Left lung (tissue), 10 donors: ENCODE measurements around the gene PLXDC1. TPM values are rescaled to one million over a fixed set of nuclear protein-coding genes. Genes with fewer than 3 reads are reported as not detected.
A peak's percentile ranks its signal among the peaks of the same experiment; 100 is the strongest.

Experiments
- ATAC-seq: fragments of 200-7000 bp; cut with Tn5 transposase; one replicate; pipeline ENCODE4 v1.9.1; 2020; ENCODE audit warnings: moderate library complexity
- DNase-seq, 4 donors: peaks; one replicate each; pipeline ENCODE4 v3.0.0-alpha.2; 2013 to 2020
- H3K27ac ChIP-seq, 2 donors: fragments of 200-600 bp; sonication (generic) in 1 of 2; one replicate each; pipeline versions ENCODE4 v1.5.0 to v1.8.0; 2020 to 2021
- H3K27me3 ChIP-seq, 2 donors: fragments of 200-600 bp; sonication (generic) in 1 of 2; one replicate each; pipeline versions ENCODE4 v1.5.0 to v1.8.0; 2020 to 2021
- H3K36me3 ChIP-seq, 2 donors: fragments of 200-600 bp; sonication (generic) in 1 of 2; one replicate each; pipeline versions ENCODE4 v1.5.0 to v1.8.0; 2020 to 2021
- H3K4me1 ChIP-seq, 2 donors: fragments of 200-600 bp; one replicate each; pipeline ENCODE4 v1.8.0; 2021
- H3K4me3 ChIP-seq, 2 donors: fragments of 200-600 bp; sonication (generic) in 1 of 2; one replicate each; pipeline versions ENCODE4 v1.5.0 to v1.8.0; 2020 to 2021; ENCODE audit warnings: mild to moderate bottlenecking in 1 of 2
- H3K9me3 ChIP-seq, 2 donors: fragments of 200-600 bp; sonication (generic) in 1 of 2; one replicate each; pipeline versions ENCODE4 v1.5.0 to v1.8.0; 2020 to 2021
- intact Hi-C, 2 donors: fragments of 100-400 bp; cut with DNase I; formaldehyde crosslinking; loops; one replicate each; pipeline versions ENCODE4 v1.11.2 to v1.14.2; 2022
- polyA plus RNA-seq, 6 donors: library from polyadenylated mRNA; unstranded; fragments of 120-200 nt; gene quantifications; one replicate each; pipeline ENCODE4 v1.2.1, GENCODE V29; 2013; ENCODE audit not compliant: insufficient read length in 6 of 6
- total RNA-seq, 2 donors: library from RNA; stranded (reverse); fragmentation: NEBNext Ultra II Directional; extraction: Animal tissue kit (Norgen Biotek cat#: 25700); gene quantifications; one replicate each; pipeline ENCODE4 v1.2.1, GENCODE V29; 2021
- TF ChIP-seq, protein P1 (sequence below), 2 donors: fragments of 200-600 bp; sonication (generic) in 1 of 2; IDR thresholded peaks; one replicate each; pipeline versions ENCODE4 v1.5.0 to v1.8.0; 2021; ENCODE audit warnings: antibody characterized with exemption in 2 of 2
- donor health status: DM: no; HTN: yes; CAD: no.
- donor health status: DM: no; HTN: no; CAD: no.

Gene PLXDC1
- total and polyA plus RNA-seq, 8 donors = 4.1 to 11.9 (median 6.9) TPM

GRCh38 chr17:39183045-39183444 is 31.6 kb upstream of the PLXDC1 start:
- DNase-seq = no peak
- H3K36me3 ChIP-seq = peaks cover 0 to 94% of the 10 kb centered on the region in 2 donors

GRCh38 chr17:39181303-39181702 is 29.9 kb upstream of the PLXDC1 start:
- intact Hi-C loops = no loop called here
- Histone ChIP-seq H3K27me3 (no peaks in the 10 kb centered on the region), H3K4me3 (no peak overlapping the region), H3K4me1 (peaks cover 0 to 10% of the 10 kb centered on the region in 2 donors), H3K27ac (no peak overlapping the region), H3K9me3 (no peaks in the 10 kb centered on the region), H3K36me3 (peaks cover 0 to 94% of the 10 kb centered on the region in 2 donors)
- DNase-seq (no peak), ATAC-seq (no peak)
- TF ChIP-seq, protein P1, sequence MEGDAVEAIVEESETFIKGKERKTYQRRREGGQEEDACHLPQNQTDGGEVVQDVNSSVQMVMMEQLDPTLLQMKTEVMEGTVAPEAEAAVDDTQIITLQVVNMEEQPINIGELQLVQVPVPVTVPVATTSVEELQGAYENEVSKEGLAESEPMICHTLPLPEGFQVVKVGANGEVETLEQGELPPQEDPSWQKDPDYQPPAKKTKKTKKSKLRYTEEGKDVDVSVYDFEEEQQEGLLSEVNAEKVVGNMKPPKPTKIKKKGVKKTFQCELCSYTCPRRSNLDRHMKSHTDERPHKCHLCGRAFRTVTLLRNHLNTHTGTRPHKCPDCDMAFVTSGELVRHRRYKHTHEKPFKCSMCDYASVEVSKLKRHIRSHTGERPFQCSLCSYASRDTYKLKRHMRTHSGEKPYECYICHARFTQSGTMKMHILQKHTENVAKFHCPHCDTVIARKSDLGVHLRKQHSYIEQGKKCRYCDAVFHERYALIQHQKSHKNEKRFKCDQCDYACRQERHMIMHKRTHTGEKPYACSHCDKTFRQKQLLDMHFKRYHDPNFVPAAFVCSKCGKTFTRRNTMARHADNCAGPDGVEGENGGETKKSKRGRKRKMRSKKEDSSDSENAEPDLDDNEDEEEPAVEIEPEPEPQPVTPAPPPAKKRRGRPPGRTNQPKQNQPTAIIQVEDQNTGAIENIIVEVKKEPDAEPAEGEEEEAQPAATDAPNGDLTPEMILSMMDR (IDR thresholded peaks at IDR 0.05) = no peak

More at GRCh38 chr17:39183045-39183444, 31.6 kb upstream of the PLXDC1 start:
- no peak overlapping the region for H3K27ac ChIP-seq
- ATAC-seq = no peak
- H3K9me3 ChIP-seq = no peaks in the 10 kb centered on the region
- intact Hi-C loops = no loop called here
- H3K27me3 ChIP-seq = no peaks in the 10 kb centered on the region
- peaks cover 0 to 6% of the 10 kb centered on the region in 2 donors for H3K4me1 ChIP-seq
- TF ChIP-seq, protein P1 (IDR thresholded peaks at IDR 0.05) = no peak
- no peak overlapping the region for H3K4me3 ChIP-seq

GRCh38 chr17:39178536-39178935 is 27.1 kb upstream of the PLXDC1 start:
- Histone ChIP-seq H3K4me3 (no peak overlapping the region), H3K27me3 (no peaks in the 10 kb centered on the region), H3K36me3 (peaks cover 0 to 80% of the 10 kb centered on the region in 2 donors), H3K9me3 (no peaks in the 10 kb centered on the region), H3K4me1 (peaks cover 0 to 10% of the 10 kb centered on the region in 2 donors), H3K27ac (no peak overlapping the region)
- TF ChIP-seq, protein P1 (IDR thresholded peaks at IDR 0.05) = no peak
- ATAC-seq = peak; percentile 76
- no peak for DNase-seq
- intact Hi-C loops = no loop called here

GRCh38 chr17:39177256-39177655 is 25.8 kb upstream of the PLXDC1 start:
- no peaks in the 10 kb centered on the region for H3K27me3 ChIP-seq
- peaks cover 0 to 68% of the 10 kb centered on the region in 2 donors for H3K36me3 ChIP-seq
- H3K4me3 ChIP-seq = no peak overlapping the region
- intact Hi-C loops = no loop called here
- H3K27ac ChIP-seq = no peak overlapping the region
- ATAC-seq (peak; percentile 18), DNase-seq (no peak)
- H3K4me1 ChIP-seq = peaks cover 0 to 10% of the 10 kb centered on the region in 2 donors
- H3K9me3 ChIP-seq = no peaks in the 10 kb centered on the region
- TF ChIP-seq, protein P1 (IDR thresholded peaks at IDR 0.05) = no peak

DNA sequence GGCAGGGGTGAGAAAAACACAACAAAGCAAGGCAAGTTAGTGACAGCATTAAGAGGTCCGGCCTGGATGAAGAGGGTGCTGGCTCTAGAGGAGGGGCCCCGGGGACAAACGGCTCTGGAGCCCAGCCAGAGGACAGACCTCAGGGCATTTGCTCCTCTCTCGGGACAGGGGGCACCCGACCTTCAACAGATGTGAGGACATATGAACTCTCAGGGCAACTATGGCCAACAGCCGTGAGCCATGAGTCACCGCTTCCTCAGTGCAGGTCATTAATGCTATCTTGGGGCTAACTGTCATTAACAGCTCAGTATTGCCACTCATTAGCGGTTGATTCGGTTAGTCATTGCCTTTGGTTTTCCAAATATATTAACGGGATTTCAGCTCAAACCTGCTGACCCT is 24.3 kb upstream of the PLXDC1 start:
- peaks cover 0 to 10% of the 10 kb centered on the region in 2 donors for H3K4me1 ChIP-seq
- peaks cover 0 to 53% of the 10 kb centered on the region in 2 donors for H3K36me3 ChIP-seq
- H3K27ac ChIP-seq = no peak overlapping the region
- TF ChIP-seq, protein P1 (IDR thresholded peaks at IDR 0.05) = no peak
- no peak overlapping the region for H3K4me3 ChIP-seq
- H3K9me3 ChIP-seq = no peaks in the 10 kb centered on the region
- intact Hi-C loops = no loop called here
- DNase-seq (no peak), ATAC-seq (no peak)
- no peaks in the 10 kb centered on the region for H3K27me3 ChIP-seq
